Neural cell (in vitro differentiated cells): ENCODE measurements around the gene REG3A. TPM values are rescaled to one million over a fixed set of nuclear protein-coding genes. Genes with fewer than 3 reads are reported as not detected.

Experiments
- H2AFZ ChIP-seq: fragments of 200-600, 300-800 bp; sonication (generic), shearing (Covaris generic); 2 replicates; pipeline ENCODE4 v1.6.0; 2014; ENCODE audit warnings: low read depth, mild to moderate bottlenecking, antibody characterized with exemption, low read length, moderate library complexity
- H3F3A ChIP-seq: fragments of 200-600 bp; shearing (Covaris generic); 2 replicates; pipeline ENCODE4 v1.6.1; 2016; ENCODE audit warnings: mild to moderate bottlenecking, moderate library complexity, mixed read lengths, antibody characterized with exemption, low read length; ENCODE audit not compliant: insufficient read depth, poor library complexity, severe bottlenecking
- H3K27ac ChIP-seq: fragments of 200-600, 300-800 bp; sonication (generic), shearing (Covaris generic); 2 replicates; pipeline ENCODE4 v1.5.1; 2014; ENCODE audit warnings: mild to moderate bottlenecking, low read length, moderate library complexity
- H3K27me3 ChIP-seq: fragments of 300-800, 200-600 bp; sonication (generic), shearing (Covaris generic); 2 replicates; pipeline ENCODE4 v1.6.0; 2014; ENCODE audit warnings: mild to moderate bottlenecking, low read depth, low read length, moderate library complexity; ENCODE audit not compliant: insufficient read depth
- H3K36me3 ChIP-seq: fragments of 300-800, 200-600 bp; sonication (generic), shearing (Covaris generic); 2 replicates; pipeline ENCODE4 v1.5.1; 2014; ENCODE audit warnings: mild to moderate bottlenecking, antibody characterized with exemption, low read length, moderate library complexity; ENCODE audit not compliant: insufficient read depth
- H3K4me2 ChIP-seq: fragments of 300-800, 200-600 bp; sonication (generic), shearing (Covaris generic); 2 replicates; pipeline ENCODE4 v1.6.0; 2014; ENCODE audit warnings: mild to moderate bottlenecking, low read length
- H3K4me3 ChIP-seq: fragments of 300-800, 200-600 bp; sonication (generic), shearing (Covaris generic); 2 replicates; pipeline ENCODE4 v1.5.1; 2014; ENCODE audit warnings: mild to moderate bottlenecking, low read length, moderate library complexity
- H3K79me2 ChIP-seq: fragments of 200-600 bp; shearing (Covaris generic); replicated peaks from 2 replicates; pipeline ENCODE4 v1.6.0; 2014; ENCODE audit warnings: mild to moderate bottlenecking, low read length, moderate library complexity; ENCODE audit not compliant: insufficient read depth
- H3K9ac ChIP-seq: fragments of 300-800, 200-600 bp; sonication (generic), shearing (Covaris generic); 2 replicates; pipeline ENCODE4 v1.6.1; 2016; ENCODE audit warnings: mild to moderate bottlenecking, low read length, mixed read lengths
- H3K9me2 ChIP-seq: fragments of 200-600 bp; shearing (Covaris generic); 2 replicates; pipeline ENCODE4 v1.6.1; 2016; ENCODE audit warnings: mild to moderate bottlenecking, low read length, mixed read lengths; ENCODE audit not compliant: insufficient read depth
- H3K9me3 ChIP-seq: fragments of 200-600, 300-800 bp; sonication (generic), shearing (Covaris generic); 2 replicates; pipeline ENCODE4 v1.6.1; 2016; ENCODE audit warnings: mild to moderate bottlenecking, mixed run types, low read length, moderate library complexity, mixed read lengths
- H4K20me1 ChIP-seq: fragments of 200-600 bp; shearing (Covaris generic); 2 replicates; pipeline ENCODE4 v1.6.1; 2016; ENCODE audit warnings: mild to moderate bottlenecking, mixed run types; ENCODE audit not compliant: insufficient read depth
- EP300 ChIP-seq: fragments of 450-650 bp; conservative IDR thresholded peaks from 2 replicates; pipeline ENCODE4 v1.6.1; 2014; ENCODE audit warnings: antibody characterized with exemption, mild to moderate bottlenecking, moderate library complexity; ENCODE audit not compliant: poor library complexity, severe bottlenecking
- EZH2 ChIP-seq: fragments of 200-600, 300-800 bp; shearing (Covaris generic), sonication (generic); IDR thresholded peaks from 2 replicates; pipeline ENCODE4 v1.6.1; 2014; ENCODE audit warnings: antibody characterized with exemption, low read length, borderline replicate concordance, mild to moderate bottlenecking; ENCODE audit not compliant: insufficient read depth, poor library complexity, severe bottlenecking
- MXI1 ChIP-seq: fragments of 450-650 bp; conservative IDR thresholded peaks from 2 replicates; pipeline ENCODE4 v1.6.1; 2014; ENCODE audit warnings: antibody characterized with exemption, mild to moderate bottlenecking; ENCODE audit not compliant: poor library complexity, severe bottlenecking
- POLR2AphosphoS5 ChIP-seq: IDR thresholded peaks from 2 replicates; pipeline ENCODE4 v1.6.1; 2012
- RAD21 ChIP-seq: fragments of 450-650 bp; conservative IDR thresholded peaks from 2 replicates; pipeline ENCODE4 v1.6.1; 2014; ENCODE audit warnings: antibody characterized with exemption, mild to moderate bottlenecking, moderate library complexity
- REST ChIP-seq: IDR thresholded peaks from 2 replicates; pipeline ENCODE4 v1.6.1; 2012; ENCODE audit warnings: borderline replicate concordance
- SMC3 ChIP-seq: fragments of 450-650 bp; conservative IDR thresholded peaks from 2 replicates; pipeline ENCODE4 v1.6.1; 2014; ENCODE audit warnings: antibody characterized with exemption, mild to moderate bottlenecking, moderate library complexity; ENCODE audit not compliant: poor library complexity
- TAF1 ChIP-seq: IDR thresholded peaks from 2 replicates; pipeline ENCODE4 v1.6.1; 2012; ENCODE audit warnings: low read depth
- polyA plus RNA-seq: library from polyadenylated mRNA; depleted of rRNA; stranded (reverse); fragments of >200 nt; gene quantifications from 2 replicates; pipeline ENCODE4 v1.2.3, GENCODE V29; 2014
- TF ChIP-seq, protein P1 (sequence below): fragments of 450-650 bp; IDR thresholded peaks from 2 replicates; pipeline ENCODE4 v1.5.1; 2014; ENCODE audit warnings: antibody characterized with exemption, mild to moderate bottlenecking, moderate library complexity; ENCODE audit not compliant: poor library complexity, severe bottlenecking

The REG3A gene
- polyA plus RNA-seq, 1 donor from 2014 or later: not detected

DNA sequence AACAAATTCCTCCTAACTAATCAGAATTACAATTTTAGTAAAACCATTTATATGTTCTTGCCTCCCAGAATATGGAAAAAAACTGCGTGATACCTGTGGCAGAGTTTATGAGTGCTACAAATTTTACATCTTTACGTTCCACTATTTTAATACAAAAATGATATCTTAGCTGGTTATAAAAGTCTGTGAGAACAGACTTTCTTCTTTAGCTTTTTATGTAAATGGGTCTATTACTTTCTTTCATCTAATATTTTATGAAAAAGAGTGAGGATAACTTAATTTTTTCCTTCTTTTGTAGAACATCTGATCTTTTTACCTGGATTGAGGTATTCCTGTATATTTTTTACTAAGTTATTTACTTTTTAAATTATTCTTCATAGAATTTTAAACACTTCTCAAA is 22.1 kb upstream of the REG3A start:
- TF ChIP-seq EZH2 (no peak), TAF1 (no peak), REST (no peak), SMC3 (no peak), EP300 (no peak), MXI1 (no peak), RAD21 (no peak), POLR2AphosphoS5 (no peak)
- TF ChIP-seq, protein P1, sequence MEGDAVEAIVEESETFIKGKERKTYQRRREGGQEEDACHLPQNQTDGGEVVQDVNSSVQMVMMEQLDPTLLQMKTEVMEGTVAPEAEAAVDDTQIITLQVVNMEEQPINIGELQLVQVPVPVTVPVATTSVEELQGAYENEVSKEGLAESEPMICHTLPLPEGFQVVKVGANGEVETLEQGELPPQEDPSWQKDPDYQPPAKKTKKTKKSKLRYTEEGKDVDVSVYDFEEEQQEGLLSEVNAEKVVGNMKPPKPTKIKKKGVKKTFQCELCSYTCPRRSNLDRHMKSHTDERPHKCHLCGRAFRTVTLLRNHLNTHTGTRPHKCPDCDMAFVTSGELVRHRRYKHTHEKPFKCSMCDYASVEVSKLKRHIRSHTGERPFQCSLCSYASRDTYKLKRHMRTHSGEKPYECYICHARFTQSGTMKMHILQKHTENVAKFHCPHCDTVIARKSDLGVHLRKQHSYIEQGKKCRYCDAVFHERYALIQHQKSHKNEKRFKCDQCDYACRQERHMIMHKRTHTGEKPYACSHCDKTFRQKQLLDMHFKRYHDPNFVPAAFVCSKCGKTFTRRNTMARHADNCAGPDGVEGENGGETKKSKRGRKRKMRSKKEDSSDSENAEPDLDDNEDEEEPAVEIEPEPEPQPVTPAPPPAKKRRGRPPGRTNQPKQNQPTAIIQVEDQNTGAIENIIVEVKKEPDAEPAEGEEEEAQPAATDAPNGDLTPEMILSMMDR: no peak
- Histone ChIP-seq H4K20me1 (no peaks in the 10 kb centered on the region), H3K27me3 (no peaks in the 10 kb centered on the region), H3K4me2 (no peak overlapping the region), H3K79me2 (no peaks in the 10 kb centered on the region), H2AFZ (no peak overlapping the region), H3K9ac (no peak overlapping the region), H3K9me3 (no peaks in the 10 kb centered on the region), H3K4me3 (no peak overlapping the region), H3K27ac (no peak overlapping the region), H3K9me2 (no peaks in the 10 kb centered on the region), H3F3A (no peaks in the 10 kb centered on the region), H3K36me3 (no peaks in the 10 kb centered on the region)

GRCh38 chr2:79180092-79180491 is 20.5 kb upstream of the REG3A start:
- TF ChIP-seq POLR2AphosphoS5 (no peak), RAD21 (no peak), SMC3 (no peak), REST (no peak), EP300 (no peak), TAF1 (no peak), EZH2 (no peak), MXI1 (no peak)
- TF ChIP-seq, protein P1: no peak
- Histone ChIP-seq H3K27ac (no peak overlapping the region), H3K36me3 (no peaks in the 10 kb centered on the region), H3K9ac (no peak overlapping the region), H3F3A (no peaks in the 10 kb centered on the region), H4K20me1 (no peaks in the 10 kb centered on the region), H2AFZ (no peak overlapping the region), H3K4me3 (no peak overlapping the region), H3K79me2 (no peaks in the 10 kb centered on the region), H3K9me2 (no peaks in the 10 kb centered on the region), H3K4me2 (no peak overlapping the region), H3K9me3 (no peaks in the 10 kb centered on the region), H3K27me3 (no peaks in the 10 kb centered on the region)
